Neural cell (in vitro differentiated cells): ENCODE measurements around the gene SNRNP27.

Experiments used
- EP300 ChIP-seq: fragments of 450-650 bp; conservative IDR thresholded peaks from 2 replicates; pipeline ENCODE4 v1.6.1; 2014; ENCODE audit warnings: antibody characterized with exemption, mild to moderate bottlenecking, moderate library complexity; ENCODE audit not compliant: poor library complexity, severe bottlenecking
- POLR2AphosphoS5 ChIP-seq: IDR thresholded peaks from 2 replicates; pipeline ENCODE4 v1.6.1; 2012
- RAD21 ChIP-seq: fragments of 450-650 bp; conservative IDR thresholded peaks from 2 replicates; pipeline ENCODE4 v1.6.1; 2014; ENCODE audit warnings: antibody characterized with exemption, mild to moderate bottlenecking, moderate library complexity
- TF ChIP-seq, protein P1 (sequence below): fragments of 450-650 bp; IDR thresholded peaks from 2 replicates; pipeline ENCODE4 v1.5.1; 2014; ENCODE audit warnings: antibody characterized with exemption, mild to moderate bottlenecking, moderate library complexity; ENCODE audit not compliant: poor library complexity, severe bottlenecking
- TF ChIP-seq, protein P2 (sequence below): IDR thresholded peaks from 2 replicates; pipeline ENCODE4 v1.6.1; 2012; ENCODE audit warnings: borderline replicate concordance

DNA sequence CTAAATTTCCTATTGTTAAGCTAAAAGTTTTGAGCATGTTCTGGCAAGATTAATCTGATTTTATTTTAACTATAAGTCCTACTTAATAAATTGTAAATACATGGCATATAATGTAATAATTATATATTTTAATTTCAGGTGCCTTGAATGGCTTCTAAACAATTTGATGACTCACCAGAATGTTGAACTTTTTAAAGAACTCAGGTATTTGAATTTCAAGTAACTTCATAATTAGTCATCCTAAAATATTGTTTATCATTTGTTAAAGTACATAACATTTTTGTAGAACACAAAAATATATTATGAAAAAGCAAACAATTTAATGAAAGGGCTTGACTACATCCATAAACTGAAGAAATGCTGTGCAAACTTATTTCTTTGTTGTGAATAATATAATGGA is 49.8 kb upstream of the SNRNP27 start:
- TF ChIP-seq POLR2AphosphoS5: no peak
- TF ChIP-seq, protein P1, sequence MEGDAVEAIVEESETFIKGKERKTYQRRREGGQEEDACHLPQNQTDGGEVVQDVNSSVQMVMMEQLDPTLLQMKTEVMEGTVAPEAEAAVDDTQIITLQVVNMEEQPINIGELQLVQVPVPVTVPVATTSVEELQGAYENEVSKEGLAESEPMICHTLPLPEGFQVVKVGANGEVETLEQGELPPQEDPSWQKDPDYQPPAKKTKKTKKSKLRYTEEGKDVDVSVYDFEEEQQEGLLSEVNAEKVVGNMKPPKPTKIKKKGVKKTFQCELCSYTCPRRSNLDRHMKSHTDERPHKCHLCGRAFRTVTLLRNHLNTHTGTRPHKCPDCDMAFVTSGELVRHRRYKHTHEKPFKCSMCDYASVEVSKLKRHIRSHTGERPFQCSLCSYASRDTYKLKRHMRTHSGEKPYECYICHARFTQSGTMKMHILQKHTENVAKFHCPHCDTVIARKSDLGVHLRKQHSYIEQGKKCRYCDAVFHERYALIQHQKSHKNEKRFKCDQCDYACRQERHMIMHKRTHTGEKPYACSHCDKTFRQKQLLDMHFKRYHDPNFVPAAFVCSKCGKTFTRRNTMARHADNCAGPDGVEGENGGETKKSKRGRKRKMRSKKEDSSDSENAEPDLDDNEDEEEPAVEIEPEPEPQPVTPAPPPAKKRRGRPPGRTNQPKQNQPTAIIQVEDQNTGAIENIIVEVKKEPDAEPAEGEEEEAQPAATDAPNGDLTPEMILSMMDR: no peak
- TF ChIP-seq EP300: no peak
- TF ChIP-seq, protein P2, sequence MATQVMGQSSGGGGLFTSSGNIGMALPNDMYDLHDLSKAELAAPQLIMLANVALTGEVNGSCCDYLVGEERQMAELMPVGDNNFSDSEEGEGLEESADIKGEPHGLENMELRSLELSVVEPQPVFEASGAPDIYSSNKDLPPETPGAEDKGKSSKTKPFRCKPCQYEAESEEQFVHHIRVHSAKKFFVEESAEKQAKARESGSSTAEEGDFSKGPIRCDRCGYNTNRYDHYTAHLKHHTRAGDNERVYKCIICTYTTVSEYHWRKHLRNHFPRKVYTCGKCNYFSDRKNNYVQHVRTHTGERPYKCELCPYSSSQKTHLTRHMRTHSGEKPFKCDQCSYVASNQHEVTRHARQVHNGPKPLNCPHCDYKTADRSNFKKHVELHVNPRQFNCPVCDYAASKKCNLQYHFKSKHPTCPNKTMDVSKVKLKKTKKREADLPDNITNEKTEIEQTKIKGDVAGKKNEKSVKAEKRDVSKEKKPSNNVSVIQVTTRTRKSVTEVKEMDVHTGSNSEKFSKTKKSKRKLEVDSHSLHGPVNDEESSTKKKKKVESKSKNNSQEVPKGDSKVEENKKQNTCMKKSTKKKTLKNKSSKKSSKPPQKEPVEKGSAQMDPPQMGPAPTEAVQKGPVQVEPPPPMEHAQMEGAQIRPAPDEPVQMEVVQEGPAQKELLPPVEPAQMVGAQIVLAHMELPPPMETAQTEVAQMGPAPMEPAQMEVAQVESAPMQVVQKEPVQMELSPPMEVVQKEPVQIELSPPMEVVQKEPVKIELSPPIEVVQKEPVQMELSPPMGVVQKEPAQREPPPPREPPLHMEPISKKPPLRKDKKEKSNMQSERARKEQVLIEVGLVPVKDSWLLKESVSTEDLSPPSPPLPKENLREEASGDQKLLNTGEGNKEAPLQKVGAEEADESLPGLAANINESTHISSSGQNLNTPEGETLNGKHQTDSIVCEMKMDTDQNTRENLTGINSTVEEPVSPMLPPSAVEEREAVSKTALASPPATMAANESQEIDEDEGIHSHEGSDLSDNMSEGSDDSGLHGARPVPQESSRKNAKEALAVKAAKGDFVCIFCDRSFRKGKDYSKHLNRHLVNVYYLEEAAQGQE: no peak
- TF ChIP-seq RAD21: no peak
